Epithelial cell of prostate (primary cell): ENCODE results near the gene ZNF527.
"Not testable (repeated sequence)": the region's sequence is repeated elsewhere in the genome, so short reads cannot be mapped to it uniquely, and the experiment has no call there.

ENCODE experiments used
- DNase-seq: peaks from one replicate; pipeline ENCODE4 v3.0.0-alpha.2; 2011; ENCODE audit warnings: low read depth, low spot score
- H3K27ac ChIP-seq: fragments of 450-650 bp; 2 replicates; pipeline ENCODE4 v1.5.1; 2017; ENCODE audit warnings: mild to moderate bottlenecking

The ZNF527 gene

GRCh38 chr19:37370880-37371661, at the start of gene ZNF527:
Gene ZNF527 (plus strand): TSS chr19:37371099. CDS start chr19:37374199, 3,100 bp downstream.
- peak within 1 kb of the TSS; percentile 58 for H3K27ac ChIP-seq

GRCh38 chr19:37329686-37330085, 41.2 kb upstream of the ZNF527 start:
- H3K27ac ChIP-seq = no peak overlapping the region
- DNase-seq = no peak

More at GRCh38 chr19:37370880-37371661, at the start of gene ZNF527:
- DNase-seq = peak; percentile 83

GRCh38 chr19:37332839-37333238, 38.1 kb upstream of the ZNF527 start:
- no peak for DNase-seq
- H3K27ac ChIP-seq = no peak overlapping the region

- peak overlapping the region; percentile 68 for H3K27ac ChIP-seq
- DNase-seq = no peak
Measured at GRCh38 chr19:37333457-37333856, 37.4 kb upstream of the ZNF527 start.

GRCh38 chr19:37334179-37335071, 36.5 kb upstream of the ZNF527 start:
- DNase-seq = no peak
- peak overlapping the region; percentile 68 for H3K27ac ChIP-seq

- no peak for DNase-seq
- H3K27ac ChIP-seq = no peak overlapping the region
Measured at GRCh38 chr19:37342753-37343152, 28.1 kb upstream of the ZNF527 start.

GRCh38 chr19:37346091-37346490, 24.8 kb upstream of the ZNF527 start:
- no peak for DNase-seq
- no peak overlapping the region for H3K27ac ChIP-seq

- no peak for DNase-seq
- H3K27ac ChIP-seq = no peak overlapping the region
Measured at GRCh38 chr19:37348060-37348459, 22.8 kb upstream of the ZNF527 start.

- no peak for DNase-seq
- no peak overlapping the region for H3K27ac ChIP-seq
Measured at GRCh38 chr19:37353968-37354367, 16.9 kb upstream of the ZNF527 start.

GRCh38 chr19:37355901-37356300, 15.0 kb upstream of the ZNF527 start:
- no peak for DNase-seq
- H3K27ac ChIP-seq = no peak overlapping the region

- H3K27ac ChIP-seq = no peak overlapping the region
- no peak for DNase-seq
Measured at GRCh38 chr19:37361994-37362393, 8.9 kb upstream of the ZNF527 start.

GRCh38 chr19:37362733-37363132, 8.2 kb upstream of the ZNF527 start:
- no peak overlapping the region for H3K27ac ChIP-seq
- DNase-seq = no peak

GRCh38 chr19:37370386-37370879, 466 bp upstream of the ZNF527 start:
- not testable (repeated sequence) for DNase-seq
- peak overlapping the region; percentile 58 for H3K27ac ChIP-seq

GRCh38 chr19:37389234-37389633, 18.3 kb downstream of the ZNF527 start:
- DNase-seq = no peak
- H3K27ac ChIP-seq = no peak overlapping the region

GRCh38 chr19:37391399-37391798, 20.5 kb downstream of the ZNF527 start:
- H3K27ac ChIP-seq, DNase-seq: not testable (repeated sequence)

- no peak overlapping the region for H3K27ac ChIP-seq
- DNase-seq = no peak
Measured at GRCh38 chr19:37401078-37401477, 30.2 kb downstream of the ZNF527 start.

- DNase-seq = no peak
- H3K27ac ChIP-seq = no peak overlapping the region
Measured at GRCh38 chr19:37403403-37403802, 32.5 kb downstream of the ZNF527 start.

- DNase-seq, H3K27ac ChIP-seq: not testable (repeated sequence)
Measured at GRCh38 chr19:37406140-37406846, 35.4 kb downstream of the ZNF527 start.

- H3K27ac ChIP-seq = no peak overlapping the region
- no peak for DNase-seq
Measured at GRCh38 chr19:37412700-37413099, 41.8 kb downstream of the ZNF527 start.

- no peak overlapping the region for H3K27ac ChIP-seq
- no peak for DNase-seq
Measured at GRCh38 chr19:37413313-37414084, 42.6 kb downstream of the ZNF527 start.
